ENCODE measurements around the gene LCN1. TPM values are rescaled to one million over a fixed set of nuclear protein-coding genes. Genes with fewer than 3 reads are reported as not detected.

The LCN1 gene
- total and polyA plus RNA-seq, 2 donors (not counting 3 experiments of a cell fraction or from before 2014, with no cell fraction given): not detected

- Histone ChIP-seq H3K79me2 (ENCODE audit: control insufficient read depth, insufficient read depth, low read length) (no peaks in the 10 kb centered on the region), H3K9ac (replicated peaks; ENCODE audit: extremely low read depth, insufficient read depth, low read length) (no peak overlapping the region), H3K4me3 (replicated peaks in 1 of 3; ENCODE audit: insufficient read depth in 1 of 3, low read depth in 1 of 3, low read length in 3 of 3) (no peak overlapping the region), H3K4me2 (ENCODE audit: insufficient read depth, low read length) (no peak overlapping the region), H2AFZ (ENCODE audit: low read depth, low read length) (no peak overlapping the region), H3K27me3 (ENCODE audit: control insufficient read depth in 2 of 2, insufficient read depth in 2 of 2, low read length in 2 of 2) (no peaks in the 10 kb centered on the region), H3K27ac (ENCODE audit: insufficient read depth, low read depth, low read length) (peak overlapping the region; percentile 79), H3K4me1 (ENCODE audit: control insufficient read depth, extremely low read depth, insufficient read depth, low read length) (peaks cover 9% of the 10 kb centered on the region), H3K36me3 (ENCODE audit: control insufficient read depth in 2 of 2, extremely low read depth in 1 of 2, insufficient read depth in 2 of 2, low read length in 2 of 2) (no peaks in the 10 kb centered on the region), H3K9me1 (replicated peaks; ENCODE audit: control insufficient read depth, extremely low read depth, insufficient read depth, low read length) (no peaks in the 10 kb centered on the region), H3K9me3 (replicated peaks; ENCODE audit: control insufficient read depth, insufficient read depth, low read length) (no peaks in the 10 kb centered on the region), H4K20me1 (replicated peaks; ENCODE audit: control insufficient read depth, extremely low read depth, insufficient read depth, low read length) (no peaks in the 10 kb centered on the region)
- dilution Hi-C loops (cut with MboI; ENCODE audit: extremely low pct_ligation_motif_present, low sequenced_read_pairs) (no loop called here), intact Hi-C loops (cut with micrococcal nuclease) (loop anchor here (1.0 kb wide), 1 partner anchor 12 kb away; no protein-coding TSS in a partner anchor)
- CTCF ChIA-PET: no interaction called here
- TF ChIP-seq FOS (IDR thresholded peaks at IDR 0.05; ENCODE audit: borderline replicate concordance, insufficient read depth, low read length) (peak; percentile 65), JUN (IDR thresholded peaks at IDR 0.05; ENCODE audit: borderline replicate concordance, insufficient read depth, insufficient read length, low read depth) (peak; percentile 79), POLR2A (IDR thresholded peaks at IDR 0.05; ENCODE audit: low read depth, low read length) (no peak), MAX (IDR thresholded peaks at IDR 0.05; ENCODE audit: insufficient read depth, insufficient read length) (peak; percentile 65)
- POLR2A ChIA-PET: no interaction called here
- peak; percentile 87 for FAIRE-seq
- TSS peak; percentile 97 for BruUV-seq (replicated peaks)
- peak; percentile 54 for DNase-seq (ENCODE audit: low read depth, low spot score)
Observed at GRCh38 chr9:135516132-135516860, 4.9 kb upstream of the LCN1 start.

- H3K9me1 ChIP-seq (replicated peaks; ENCODE audit: control insufficient read depth, extremely low read depth, insufficient read depth, low read length): no peaks in the 10 kb centered on the region
- ChIA-PET CTCF (no interaction called here), POLR2A (no interaction called here)
- DNase-seq (ENCODE audit: low read depth, low spot score): no peak
- H3K27me3 ChIP-seq (ENCODE audit: control insufficient read depth in 2 of 2, insufficient read depth in 2 of 2, low read length in 2 of 2): no peaks in the 10 kb centered on the region
- no peak overlapping the region for H2AFZ ChIP-seq (ENCODE audit: low read depth, low read length)
- no peak overlapping the region for H3K4me2 ChIP-seq (ENCODE audit: insufficient read depth, low read length)
- H3K4me3 ChIP-seq (replicated peaks in 1 of 3; ENCODE audit: insufficient read depth in 1 of 3, low read depth in 1 of 3, low read length in 3 of 3): no peak overlapping the region
- H3K4me1 ChIP-seq (ENCODE audit: control insufficient read depth, extremely low read depth, insufficient read depth, low read length): peaks cover 9% of the 10 kb centered on the region
- H3K9me3 ChIP-seq (replicated peaks; ENCODE audit: control insufficient read depth, insufficient read depth, low read length): no peaks in the 10 kb centered on the region
- H3K9ac ChIP-seq (replicated peaks; ENCODE audit: extremely low read depth, insufficient read depth, low read length): no peak overlapping the region
- TF ChIP-seq POLR2A (IDR thresholded peaks at IDR 0.05; ENCODE audit: low read depth, low read length) (no peak), GATA2 (IDR thresholded peaks at IDR 0.05; ENCODE audit: insufficient read depth, insufficient read length, low read depth, low read length) (no peak), MAX (IDR thresholded peaks at IDR 0.05; ENCODE audit: insufficient read depth, insufficient read length) (no peak), CTCF (IDR thresholded peaks at IDR 0.05; ENCODE audit: extremely low read depth in 1 of 2, insufficient read depth in 1 of 2, low read depth in 1 of 2, low read length in 2 of 2) (no peak), POLR2AphosphoS5 (IDR thresholded peaks at IDR 0.05; ENCODE audit: insufficient read depth, low read depth, low read length) (no peak), JUN (IDR thresholded peaks at IDR 0.05; ENCODE audit: borderline replicate concordance, insufficient read depth, insufficient read length, low read depth) (no peak), MYC (IDR thresholded peaks at IDR 0.05; ENCODE audit: low read depth, low read length) (no peak)
- no peaks in the 10 kb centered on the region for H3K36me3 ChIP-seq (ENCODE audit: control insufficient read depth in 2 of 2, extremely low read depth in 1 of 2, insufficient read depth in 2 of 2, low read length in 2 of 2)
- no peak overlapping the region for H3K27ac ChIP-seq (ENCODE audit: insufficient read depth, low read depth, low read length)
- no peaks in the 10 kb centered on the region for H3K79me2 ChIP-seq (ENCODE audit: control insufficient read depth, insufficient read depth, low read length)
- intact Hi-C loops (cut with micrococcal nuclease) (no loop called here), dilution Hi-C loops (cut with MboI; ENCODE audit: extremely low pct_ligation_motif_present, low sequenced_read_pairs) (no loop called here)
- BruUV-seq (replicated peaks): no TSS peak
- no peaks in the 10 kb centered on the region for H4K20me1 ChIP-seq (replicated peaks; ENCODE audit: control insufficient read depth, extremely low read depth, insufficient read depth, low read length)
- no peak for FAIRE-seq
Observed at GRCh38 chr9:135517407-135517822, 3.8 kb upstream of the LCN1 start.
